ENCODE measurements around the gene NKAPD1. TPM values are rescaled to one million over a fixed set of nuclear protein-coding genes. Genes with fewer than 3 reads are reported as not detected.

NKAPD1 gene
- total and polyA plus RNA-seq, 10 of the 15 experiments (the other 5 are each of a cell fraction or from before 2014, with no cell fraction given), result 9.6 to 43.3 (median 19.2) TPM

- TF ChIP-seq ZNF592 (IDR thresholded peaks at IDR 0.05) (no peak), BCL3 (IDR thresholded peaks at IDR 0.05; ENCODE audit: borderline replicate concordance, insufficient read depth, low read depth, low read length, poor library complexity, severe bottlenecking) (peak; percentile 45), IRF5 (IDR thresholded peaks at IDR 0.05; ENCODE audit: borderline replicate concordance) (no peak), CBX3 (IDR thresholded peaks at IDR 0.05; ENCODE audit: borderline replicate concordance, low read depth) (no peak), RAD51 (IDR thresholded peaks at IDR 0.05) (peak; percentile 68; the same call in 1 of the 2 replicates), ZNF217 (IDR thresholded peaks at IDR 0.05) (no peak), ZNF384 (IDR thresholded peaks at IDR 0.05; ENCODE audit: borderline replicate concordance, low read depth, low read length) (no peak), MYB (IDR thresholded peaks at IDR 0.05; ENCODE audit: borderline replicate concordance, low read depth, low read length) (no peak), MXI1 (IDR thresholded peaks at IDR 0.05; ENCODE audit: low read depth, low read length) (no peak), POLR2AphosphoS5 (IDR thresholded peaks at IDR 0.05; ENCODE audit: low read length) (no peak), KLF5 (IDR thresholded peaks at IDR 0.05; ENCODE audit: partially characterized antibody) (no peak), BRCA1 (IDR thresholded peaks at IDR 0.05; ENCODE audit: low read depth, low read length) (no peak), CUX1 (IDR thresholded peaks at IDR 0.05; ENCODE audit: insufficient replicate concordance, low read depth, low read length) (no peak), MTA3 (IDR thresholded peaks at IDR 0.05; ENCODE audit: borderline replicate concordance, low read length) (peak; percentile 64; the same call in 1 of the 2 replicates), E2F4 (IDR thresholded peaks at IDR 0.05; ENCODE audit: low read depth, low read length) (no peak), PML (IDR thresholded peaks at IDR 0.05; ENCODE audit: low read length) (no peak), NFXL1 (IDR thresholded peaks at IDR 0.05; ENCODE audit: borderline replicate concordance) (no peak)
These were observed 11.8 kb downstream of the NKAPD1 start (continued) for GRCh38 chr11:112085822-112086421.

Data from GM12878 (cell line).